D341Med (cell line): ENCODE measurements around the gene ARHGEF2.

Experiments
- DNase-seq: peaks from one replicate; pipeline ENCODE4 v3.0.0; 2012; ENCODE audit warnings: low spot score

Gene ARHGEF2

DNA sequence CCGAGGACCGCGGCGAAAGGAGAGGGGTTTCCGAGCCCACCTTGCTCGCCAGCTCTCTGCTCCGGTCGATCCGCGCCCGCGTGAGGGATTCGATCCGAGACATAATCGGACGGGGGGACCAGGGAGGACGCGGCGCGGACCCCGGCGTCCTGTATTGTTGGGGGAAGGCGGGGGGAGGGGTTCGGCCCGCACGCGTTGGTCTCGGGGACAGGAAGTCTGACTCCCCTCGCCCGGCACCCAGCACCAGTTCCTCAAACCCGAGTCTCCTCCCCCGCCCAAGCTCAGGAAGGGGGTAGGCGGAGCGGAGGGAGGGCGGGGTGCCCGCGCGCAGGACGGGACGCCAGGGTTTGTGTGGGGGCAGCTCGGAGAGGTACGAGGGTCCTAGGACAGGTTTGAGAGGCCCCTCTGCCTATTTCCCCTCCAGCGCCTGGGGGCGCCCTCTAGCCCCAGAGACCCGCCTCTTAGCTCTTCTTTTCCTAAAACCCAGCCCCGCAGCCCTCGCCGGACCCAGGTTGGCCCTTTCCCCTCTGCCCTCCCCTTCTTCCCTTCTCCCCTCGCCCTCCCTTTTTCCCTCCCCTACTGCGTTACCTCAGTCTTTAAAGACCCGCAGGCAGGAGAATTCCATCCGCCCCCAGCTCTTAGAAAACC is at the start of gene ARHGEF2:
ARHGEF2 (minus strand) TSS at position 223 of the 648 bp plus-strand sequence; CDS start at position 103, 120 bp downstream.
- peak; percentile 90 for DNase-seq

GRCh38 chr1:156026588-156026987 is 48.2 kb upstream of the ARHGEF2 start:
- DNase-seq = no peak

DNA sequence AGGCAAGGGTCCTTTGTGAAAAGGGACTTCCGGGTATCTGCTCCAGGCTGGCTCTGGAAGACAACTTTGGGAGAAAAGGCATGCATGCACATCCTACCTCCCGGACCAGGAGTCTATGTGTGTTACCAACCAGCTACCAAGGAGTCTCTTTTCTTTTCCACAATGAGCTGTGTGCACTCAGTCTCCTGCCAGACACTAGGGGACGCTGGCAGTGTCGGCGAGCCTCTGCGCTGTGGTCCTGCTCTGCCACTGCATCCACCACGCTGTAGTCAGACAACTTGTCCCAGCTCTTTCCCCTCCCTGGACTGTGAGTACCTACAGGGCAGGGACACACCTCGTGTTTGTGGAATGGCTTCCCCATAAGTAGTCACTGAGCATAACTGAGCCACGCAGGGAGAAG is 47.5 kb upstream of the ARHGEF2 start:
- DNase-seq = peak; percentile 88

DNA sequence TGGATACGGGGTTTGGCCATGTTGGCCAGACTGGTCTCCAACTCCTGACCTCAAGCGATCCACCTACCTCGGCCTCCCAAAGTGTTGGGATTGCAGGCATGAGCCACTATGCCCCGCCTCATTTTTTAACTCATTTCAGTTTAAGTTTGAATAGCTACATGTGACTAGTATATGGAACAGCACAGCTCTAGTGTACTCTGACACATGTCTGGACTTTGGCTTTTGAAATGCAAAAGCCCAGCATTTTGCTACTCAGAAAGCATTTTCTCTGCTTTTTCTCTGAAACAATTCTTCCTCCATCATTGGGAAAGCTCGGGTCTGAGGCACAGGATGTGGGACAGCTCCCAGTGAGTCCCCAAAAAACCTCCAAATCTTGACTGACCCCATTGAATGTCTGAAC is 46.5 kb upstream of the ARHGEF2 start:
- DNase-seq = no peak

DNA sequence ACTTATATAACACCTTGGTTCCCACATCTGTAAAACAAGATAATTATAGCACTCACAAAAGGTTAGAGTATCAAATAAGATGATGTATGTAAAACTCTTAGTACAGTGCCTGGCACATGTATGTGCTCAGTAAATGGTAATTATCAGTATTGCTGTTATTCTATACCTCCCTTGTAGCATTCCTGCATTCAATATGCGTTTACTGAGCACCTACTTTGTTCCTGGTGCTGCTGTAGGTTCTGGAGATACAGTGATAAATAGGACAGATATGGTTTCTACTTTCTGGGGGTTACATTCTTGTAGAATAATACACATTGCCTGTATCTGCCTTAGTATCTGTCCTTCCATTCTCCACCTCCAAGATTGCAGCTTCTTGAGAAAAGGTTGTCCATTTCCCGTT is 43.6 kb upstream of the ARHGEF2 start:
- no peak for DNase-seq

DNA sequence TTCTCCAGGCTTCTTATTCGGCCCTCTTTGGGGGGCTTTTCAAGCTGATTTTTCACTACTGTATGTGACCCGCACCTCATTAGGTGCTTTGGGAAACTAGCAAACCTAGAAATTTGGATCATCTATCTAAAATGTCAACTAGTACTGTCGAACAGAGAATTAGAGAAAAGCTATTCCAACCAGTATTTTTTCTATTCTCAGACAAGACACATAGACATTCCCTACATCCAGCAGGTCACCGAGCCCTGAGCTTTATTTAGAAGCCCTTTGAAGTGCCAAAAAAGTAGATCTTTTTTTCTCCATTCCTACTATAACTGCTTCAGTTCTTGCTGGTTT is 42.7 kb upstream of the ARHGEF2 start:
- DNase-seq = no peak

- DNase-seq = peak; percentile 96
Measured at GRCh38 chr1:156020293-156021092, 42.1 kb upstream of the ARHGEF2 start, which contains the start of gene SSR2. TSS of gene SSR2 (minus strand) at chr1:156020951. CDS start at chr1:156020167, 784 bp downstream.

DNA sequence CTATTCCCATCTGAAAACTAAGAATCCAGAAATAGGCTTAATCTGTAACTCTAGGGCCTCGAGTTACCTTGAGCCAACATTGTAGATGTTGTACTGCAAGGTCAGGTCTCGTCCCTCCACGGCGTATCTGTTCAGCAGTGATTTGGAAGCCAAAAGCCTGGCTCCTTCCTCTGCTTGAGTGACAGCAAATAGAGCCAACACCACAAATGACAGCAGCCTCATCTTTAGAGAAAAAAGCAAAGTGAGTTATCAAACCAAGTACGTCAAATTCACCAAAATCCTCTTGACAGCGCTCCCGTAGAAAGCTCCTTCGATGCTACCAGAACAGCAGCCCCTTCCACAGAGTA is 41.6 kb upstream of the ARHGEF2 start:
- no peak for DNase-seq

GRCh38 chr1:156014829-156015228 is 36.5 kb upstream of the ARHGEF2 start:
- DNase-seq = peak; percentile 33

- peak; percentile 10 for DNase-seq
Measured at GRCh38 chr1:156012051-156012817, 33.9 kb upstream of the ARHGEF2 start.

GRCh38 chr1:156009404-156009803 is 31.1 kb upstream of the ARHGEF2 start:
- peak; percentile 8 for DNase-seq

DNA sequence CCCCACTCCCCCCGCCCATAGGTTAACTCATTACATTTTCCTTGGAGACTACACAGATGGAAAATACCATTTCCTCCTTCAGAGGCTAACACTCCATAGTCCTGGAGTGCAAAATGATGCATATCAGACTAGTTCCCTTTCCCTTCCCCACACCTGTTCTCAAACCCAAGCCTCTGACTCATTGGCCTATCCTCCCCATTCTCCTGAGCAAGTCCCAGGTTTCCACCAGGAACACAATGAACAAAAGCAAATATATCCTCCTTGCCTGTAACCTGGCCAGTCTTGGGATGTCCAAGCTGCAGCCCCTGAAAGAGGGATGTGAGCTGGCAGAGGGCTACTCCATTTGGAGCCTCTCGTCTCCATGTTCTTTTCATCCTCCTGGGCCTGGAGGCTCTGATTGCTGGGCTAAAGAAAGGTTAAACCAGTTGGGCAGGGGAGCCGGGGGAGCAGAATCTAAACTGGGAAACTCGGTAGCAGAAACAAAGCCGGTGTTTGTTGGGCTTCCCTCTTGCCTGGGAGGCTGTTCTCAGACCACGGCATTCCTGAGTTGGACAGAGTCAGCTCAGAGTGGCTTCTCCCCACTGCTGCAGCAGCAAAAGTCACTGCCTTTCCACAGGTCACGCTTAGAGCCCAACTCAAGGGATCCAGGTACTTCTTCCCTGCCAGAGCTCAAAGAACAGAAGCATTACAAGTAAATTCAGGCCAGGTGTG is 28.5 kb upstream of the ARHGEF2 start:
- peak; percentile 22 for DNase-seq

GRCh38 chr1:156004843-156005584 is 26.7 kb upstream of the ARHGEF2 start:
- DNase-seq = peak; percentile 35

- DNase-seq = peak; percentile 18
Measured at GRCh38 chr1:156003923-156004188, 25.5 kb upstream of the ARHGEF2 start.

DNA sequence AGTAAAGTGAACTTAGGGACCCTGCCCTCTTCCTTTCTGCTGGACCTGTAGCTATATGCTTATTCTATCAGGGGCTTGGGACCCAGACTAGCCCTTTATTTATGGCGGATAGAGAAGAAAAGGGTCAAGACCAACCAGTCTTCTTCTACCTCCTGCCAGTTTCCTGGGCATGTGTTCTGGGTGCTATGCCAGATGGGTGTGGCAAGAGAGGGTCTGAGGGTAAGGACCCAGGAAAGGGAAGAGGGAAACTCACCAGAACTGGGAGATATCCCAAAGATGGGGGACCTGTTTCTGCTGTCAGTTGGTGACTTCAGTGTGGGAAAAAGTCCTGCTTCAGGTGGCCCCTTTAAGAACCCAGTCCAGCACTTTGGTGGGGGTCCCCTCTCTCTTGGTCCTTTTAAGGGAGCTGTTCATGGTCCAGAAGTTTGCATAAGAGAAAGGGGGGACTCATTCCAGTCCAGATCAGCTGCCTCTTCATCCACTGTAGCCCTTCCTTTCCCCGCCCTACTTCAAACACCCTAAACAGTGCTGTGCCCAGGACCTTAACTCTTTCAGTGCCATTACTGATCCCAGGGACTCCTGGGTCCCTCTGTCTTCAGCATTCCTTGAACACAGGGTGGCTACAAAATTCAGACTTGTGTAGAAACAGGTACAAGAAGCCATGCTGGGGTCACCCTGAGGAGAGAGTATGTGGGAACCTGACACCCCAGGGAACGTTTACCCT is 24.0 kb upstream of the ARHGEF2 start:
- DNase-seq = peak; percentile 12

DNA sequence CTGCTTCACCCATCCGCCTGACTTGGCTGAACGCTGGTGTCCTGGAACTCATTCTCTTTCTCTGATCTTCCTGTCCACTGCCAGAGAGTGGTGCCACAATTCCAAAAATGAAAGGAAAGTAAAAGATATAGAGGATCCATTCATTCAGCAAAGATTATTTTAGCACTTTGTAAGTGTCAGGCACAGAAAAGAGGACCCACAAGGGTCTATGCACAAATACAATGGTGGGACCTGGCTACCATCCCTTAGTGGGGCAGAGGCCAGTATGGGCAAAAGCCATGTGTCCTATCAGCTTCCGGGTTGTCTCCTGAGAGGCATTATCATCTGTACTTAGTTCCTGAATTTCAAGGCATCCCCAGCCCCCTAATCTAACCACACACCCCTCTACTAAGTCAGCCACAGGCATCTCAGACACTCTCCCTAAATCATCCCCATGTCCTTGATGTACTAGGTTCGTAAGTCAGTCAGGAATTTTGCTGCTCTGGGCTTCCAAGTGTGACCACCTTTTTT is 23.4 kb upstream of the ARHGEF2 start:
- DNase-seq = peak; percentile 28

DNA sequence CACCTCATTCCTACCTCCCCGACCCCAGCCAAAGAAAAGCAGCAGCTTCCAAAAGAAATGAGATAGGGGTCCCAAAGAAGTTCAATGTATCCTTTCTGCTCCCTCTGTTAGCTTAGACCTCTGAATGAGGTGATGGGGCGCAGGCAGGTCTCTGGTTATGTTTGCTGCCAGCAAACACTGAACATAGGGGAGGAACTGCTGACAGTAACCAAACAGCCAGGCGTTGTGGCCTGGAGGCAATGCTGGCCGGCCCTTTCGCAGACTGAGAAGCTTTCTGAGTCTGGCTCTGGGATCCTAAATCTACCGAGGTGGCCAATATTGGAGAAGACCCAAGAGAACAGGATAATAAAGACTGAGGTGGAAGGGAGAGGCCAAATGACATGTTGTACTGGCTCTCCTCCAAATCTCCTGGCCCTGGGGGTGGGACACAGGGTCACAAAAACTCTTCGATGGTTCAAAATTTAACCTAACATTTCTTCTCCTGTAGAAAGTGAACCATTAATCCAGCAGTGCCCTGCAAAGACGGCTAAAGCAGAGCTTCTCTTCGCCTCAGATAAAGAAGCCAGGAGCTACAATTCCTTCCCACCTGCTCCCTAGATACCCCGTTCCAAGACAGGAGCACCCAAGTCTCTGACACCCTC is 22.8 kb upstream of the ARHGEF2 start:
- peak; percentile 28 for DNase-seq

DNA sequence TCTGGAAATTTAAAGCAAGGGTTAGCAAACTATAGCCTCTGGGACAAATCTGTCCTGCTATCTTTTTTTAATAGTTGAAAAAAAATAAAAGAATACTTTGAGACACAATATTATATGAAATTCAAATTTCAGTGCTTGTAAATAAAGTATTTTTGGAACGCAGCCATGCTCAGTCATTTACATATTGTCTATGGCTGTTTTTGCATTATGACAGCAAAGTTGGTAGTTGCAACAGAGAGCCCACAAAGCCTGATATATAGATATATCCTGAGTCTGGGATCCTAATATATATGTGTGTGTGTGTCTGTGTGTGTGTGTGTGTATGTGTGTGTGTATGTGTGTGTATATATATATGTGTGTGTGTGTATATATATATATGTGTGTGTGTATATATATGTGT is 21.6 kb upstream of the ARHGEF2 start:
- DNase-seq = no peak

DNA sequence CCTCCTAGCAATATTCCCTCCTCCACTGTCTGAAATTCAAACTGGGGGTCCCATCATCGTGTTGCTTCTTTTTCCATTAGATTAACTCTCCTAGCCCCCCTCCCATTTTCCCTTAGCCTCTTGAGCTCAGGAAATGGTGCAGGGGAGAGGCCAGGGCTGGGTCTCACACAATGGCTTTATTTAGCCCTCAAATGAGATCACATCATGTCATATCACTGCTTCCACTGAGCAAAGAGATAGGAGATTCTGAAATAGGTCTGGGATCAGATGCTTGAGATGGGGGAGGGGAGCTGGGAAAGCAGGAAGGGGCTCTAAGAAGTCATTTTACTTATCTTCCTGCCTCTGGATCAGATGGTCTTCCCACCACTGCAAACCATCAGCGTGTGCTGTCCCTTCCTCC is 17.8 kb upstream of the ARHGEF2 start:
- DNase-seq = no peak

- DNase-seq = peak; percentile 34
Measured at GRCh38 chr1:155993595-155993994, 15.2 kb upstream of the ARHGEF2 start.
